Left lung (tissue), 10 donors: ENCODE measurements around the gene IL4I1. TPM values are rescaled to one million over a fixed set of nuclear protein-coding genes. Genes with fewer than 3 reads are reported as not detected.

ENCODE experiments used
- ATAC-seq: fragments of 200-7000 bp; cut with Tn5 transposase; one replicate; pipeline ENCODE4 v1.9.1; 2020; ENCODE audit warnings: moderate library complexity
- DNase-seq, 4 donors: peaks; one replicate each; pipeline ENCODE4 v3.0.0-alpha.2; 2013 to 2020
- H3K27ac ChIP-seq, 2 donors: fragments of 200-600 bp; sonication (generic) in 1 of 2; one replicate each; pipeline versions ENCODE4 v1.5.0 to v1.8.0; 2020 to 2021
- H3K27me3 ChIP-seq, 2 donors: fragments of 200-600 bp; sonication (generic) in 1 of 2; one replicate each; pipeline versions ENCODE4 v1.5.0 to v1.8.0; 2020 to 2021
- H3K36me3 ChIP-seq, 2 donors: fragments of 200-600 bp; sonication (generic) in 1 of 2; one replicate each; pipeline versions ENCODE4 v1.5.0 to v1.8.0; 2020 to 2021
- H3K4me1 ChIP-seq, 2 donors: fragments of 200-600 bp; one replicate each; pipeline ENCODE4 v1.8.0; 2021
- H3K4me3 ChIP-seq, 2 donors: fragments of 200-600 bp; sonication (generic) in 1 of 2; one replicate each; pipeline versions ENCODE4 v1.5.0 to v1.8.0; 2020 to 2021; ENCODE audit warnings: mild to moderate bottlenecking in 1 of 2
- H3K9me3 ChIP-seq, 2 donors: fragments of 200-600 bp; sonication (generic) in 1 of 2; one replicate each; pipeline versions ENCODE4 v1.5.0 to v1.8.0; 2020 to 2021
- CTCF ChIP-seq, 2 donors: fragments of 200-600 bp; sonication (generic) in 1 of 2; IDR thresholded peaks; one replicate each; pipeline versions ENCODE4 v1.5.0 to v1.8.0; 2021; ENCODE audit warnings: antibody characterized with exemption in 2 of 2
- intact Hi-C, 2 donors: fragments of 100-400 bp; cut with DNase I; formaldehyde crosslinking; loops; one replicate each; pipeline versions ENCODE4 v1.11.2 to v1.14.2; 2022
- polyA plus RNA-seq, 6 donors: library from polyadenylated mRNA; unstranded; fragments of 120-200 nt; gene quantifications; one replicate each; pipeline ENCODE4 v1.2.1, GENCODE V29; 2013; ENCODE audit not compliant: insufficient read length in 6 of 6
- total RNA-seq, 2 donors: library from RNA; stranded (reverse); fragmentation: NEBNext Ultra II Directional; extraction: Animal tissue kit (Norgen Biotek cat#: 25700); gene quantifications; one replicate each; pipeline ENCODE4 v1.2.1, GENCODE V29; 2021
- donor health status: DM: no; HTN: yes; CAD: no.
- donor health status: DM: no; HTN: no; CAD: no.

Gene IL4I1
- total and polyA plus RNA-seq, 8 donors = 1.1 to 6.5 (median 1.8) TPM

GRCh38 chr19:49912965-49913685 lies 16.4 kb upstream of the IL4I1 start:
- DNase-seq (no peak), ATAC-seq (peak; percentile 63)
- H3K4me3 ChIP-seq = no peak overlapping the region
- H3K27me3 ChIP-seq = no peaks in the 10 kb centered on the region
- H3K36me3 ChIP-seq = peaks cover 0 to 85% of the 10 kb centered on the region in 2 donors
- intact Hi-C loops = no loop called here
- TF ChIP-seq CTCF (IDR thresholded peaks at IDR 0.05) = no peak
- H3K27ac ChIP-seq = no peak overlapping the region
- H3K9me3 ChIP-seq = no peaks in the 10 kb centered on the region
- peaks cover 4 to 50% of the 10 kb centered on the region in 2 donors for H3K4me1 ChIP-seq

GRCh38 chr19:49911381-49912145 lies 14.9 kb upstream of the IL4I1 start:
- H3K27me3 ChIP-seq = no peaks in the 10 kb centered on the region
- H3K4me1 ChIP-seq = peaks cover 4 to 34% of the 10 kb centered on the region in 2 donors
- no peak overlapping the region for H3K4me3 ChIP-seq
- ATAC-seq (peak; percentile 47), DNase-seq (no peak)
- H3K36me3 ChIP-seq = peaks cover 0 to 87% of the 10 kb centered on the region in 2 donors
- H3K9me3 ChIP-seq = no peaks in the 10 kb centered on the region
- intact Hi-C loops = no loop called here
- TF ChIP-seq CTCF (IDR thresholded peaks at IDR 0.05) = no peak
- H3K27ac ChIP-seq = peak overlapping the region in 1 of 2 donors; percentile 63

GRCh38 chr19:49910179-49910578 lies 13.5 kb upstream of the IL4I1 start:
- Histone ChIP-seq H3K4me1 (peaks cover 4 to 39% of the 10 kb centered on the region in 2 donors), H3K27me3 (no peaks in the 10 kb centered on the region), H3K4me3 (no peak overlapping the region), H3K9me3 (no peaks in the 10 kb centered on the region), H3K36me3 (peaks cover 0 to 81% of the 10 kb centered on the region in 2 donors), H3K27ac (peak overlapping the region in 1 of 2 donors; percentile 63)
- TF ChIP-seq CTCF (IDR thresholded peaks at IDR 0.05) = no peak
- ATAC-seq (no peak), DNase-seq (no peak)
- intact Hi-C loops = no loop called here

GRCh38 chr19:49908480-49909420 lies 12.1 kb upstream of the IL4I1 start:
- Histone ChIP-seq H3K4me3 (no peak overlapping the region), H3K36me3 (peaks cover 0 to 67% of the 10 kb centered on the region in 2 donors), H3K27ac (no peak overlapping the region), H3K4me1 (peaks cover 4 to 51% of the 10 kb centered on the region in 2 donors), H3K9me3 (no peaks in the 10 kb centered on the region), H3K27me3 (no peaks in the 10 kb centered on the region)
- intact Hi-C loops = no loop called here
- no peak for TF ChIP-seq CTCF (IDR thresholded peaks at IDR 0.05)
- ATAC-seq (no peak), DNase-seq (no peak)
